Lower lobe of right lung (tissue), 2 donors: ENCODE data around the gene CHCHD6. TPM values are rescaled to one million over a fixed set of nuclear protein-coding genes. Genes with fewer than 3 reads are reported as not detected.

Source experiments
- ATAC-seq, 2 donors: fragments of 200-7000 bp; cut with Tn5 transposase; one replicate each; pipeline ENCODE4 v1.9.1; 2020 to 2022; ENCODE audit warnings: mild to moderate bottlenecking in 2 of 2, moderate library complexity in 2 of 2
- DNase-seq: peaks from one replicate; pipeline ENCODE4 v3.0.0-alpha.2; 2020
- H3K27ac ChIP-seq: fragments of 200-600 bp; one replicate; pipeline ENCODE4 v1.8.0; 2022
- H3K27me3 ChIP-seq: fragments of 200-600 bp; one replicate; pipeline ENCODE4 v1.8.0; 2022; ENCODE audit warnings: low read depth
- H3K36me3 ChIP-seq: fragments of 200-600 bp; one replicate; pipeline ENCODE4 v1.8.0; 2022; ENCODE audit warnings: mild to moderate bottlenecking
- H3K4me1 ChIP-seq: fragments of 200-600 bp; one replicate; pipeline ENCODE4 v1.8.0; 2022
- H3K4me3 ChIP-seq: fragments of 200-600 bp; one replicate; pipeline ENCODE4 v1.8.0; 2022; ENCODE audit warnings: mild to moderate bottlenecking
- H3K9me3 ChIP-seq: fragments of 200-600 bp; one replicate; pipeline ENCODE4 v1.8.0; 2022
- CTCF ChIP-seq: fragments of 200-600 bp; IDR thresholded peaks from one replicate; pipeline ENCODE4 v1.8.0; 2022; ENCODE audit warnings: antibody characterized with exemption, mild to moderate bottlenecking
- intact Hi-C: fragments of 100-400 bp; cut with DNase I; formaldehyde crosslinking; loops from one replicate; pipeline ENCODE4 v1.11.0; 2022
- total RNA-seq: library from RNA; stranded (reverse); fragmentation: NEBNext Ultra II Directional; extraction: Animal tissue kit (Norgen Biotek cat#: 25700); gene quantifications from one replicate; pipeline ENCODE4 v1.2.1, GENCODE V29; 2021
- donor health status: DM: no; HTN: yes; CAD: no; lungs with severe emphysema.

Gene CHCHD6
- total RNA-seq, 1 donor from 2014 or later: 12.2 TPM

- ATAC-seq (no peak), DNase-seq (no peak)
- Histone ChIP-seq H3K36me3 (peaks cover 25% of the 10 kb centered on the region), H3K4me1 (peaks cover 27% of the 10 kb centered on the region), H3K4me3 (no peak overlapping the region), H3K27ac (no peak overlapping the region), H3K27me3 (no peaks in the 10 kb centered on the region), H3K9me3 (no peaks in the 10 kb centered on the region)
- TF ChIP-seq CTCF: no peak
- intact Hi-C loops: no loop called here
Observed at GRCh38 chr3:126992776-126993175, 288.7 kb downstream of the CHCHD6 start.

GRCh38 chr3:126993436-126993835 is 289.4 kb downstream of the CHCHD6 start:
- Histone ChIP-seq H3K36me3 (peaks cover 25% of the 10 kb centered on the region), H3K9me3 (no peaks in the 10 kb centered on the region), H3K4me1 (peaks cover 31% of the 10 kb centered on the region), H3K27ac (no peak overlapping the region), H3K27me3 (no peaks in the 10 kb centered on the region), H3K4me3 (no peak overlapping the region)
- no peak for DNase-seq
- intact Hi-C loops: no loop called here
- no peak for ATAC-seq
- no peak for TF ChIP-seq CTCF

GRCh38 chr3:126994661-126995245 is 290.7 kb downstream of the CHCHD6 start:
- peaks cover 44% of the 10 kb centered on the region for H3K4me1 ChIP-seq
- intact Hi-C loops: no loop called here
- H3K36me3 ChIP-seq: peaks cover 13% of the 10 kb centered on the region
- H3K4me3 ChIP-seq: no peak overlapping the region
- no peak for TF ChIP-seq CTCF
- peak overlapping the region; percentile 65 for H3K27ac ChIP-seq
- peak; percentile 9 to 10 for ATAC-seq
- no peak for DNase-seq
- H3K27me3 ChIP-seq: no peaks in the 10 kb centered on the region
- H3K9me3 ChIP-seq: no peaks in the 10 kb centered on the region

- peaks cover 7% of the 10 kb centered on the region for H3K36me3 ChIP-seq
- H3K4me3 ChIP-seq: no peak overlapping the region
- peaks cover 45% of the 10 kb centered on the region for H3K4me1 ChIP-seq
- TF ChIP-seq CTCF: no peak
- no peaks in the 10 kb centered on the region for H3K27me3 ChIP-seq
- intact Hi-C loops: no loop called here
- DNase-seq (no peak), ATAC-seq (peak in 1 of 2 donors; percentile 20)
- H3K27ac ChIP-seq: peak overlapping the region; percentile 65
- H3K9me3 ChIP-seq: no peaks in the 10 kb centered on the region
Observed at GRCh38 chr3:126995254-126995780, 291.3 kb downstream of the CHCHD6 start.

GRCh38 chr3:126995926-126996512 is 292.0 kb downstream of the CHCHD6 start:
- TF ChIP-seq CTCF: no peak
- Histone ChIP-seq H3K9me3 (no peaks in the 10 kb centered on the region), H3K27ac (no peak overlapping the region), H3K4me3 (no peak overlapping the region), H3K36me3 (peaks cover 4% of the 10 kb centered on the region), H3K27me3 (no peaks in the 10 kb centered on the region), H3K4me1 (peaks cover 50% of the 10 kb centered on the region)
- ATAC-seq: no peak
- intact Hi-C loops: no loop called here
- no peak for DNase-seq
